Mammary epithelial cell (primary cell): ENCODE results near the gene ZNF827.

Source experiments
- EZH2 ChIP-seq: IDR thresholded peaks from 2 replicates; pipeline ENCODE4 v1.6.1; 2012; ENCODE audit warnings: low read length, inconsistent platforms, borderline replicate concordance
- TF ChIP-seq, protein P1 (sequence below), 2 donors: IDR thresholded peaks in 1 of 2; conservative IDR thresholded peaks in 1 of 2; 2 replicates each; pipeline ENCODE4 v1.5.1; 2011 to 2012; ENCODE audit warnings: inconsistent platforms in 2 of 2, low read length in 2 of 2, mild to moderate bottlenecking in 2 of 2, control low read depth in 1 of 2, low read depth in 1 of 2; ENCODE audit not compliant: insufficient read depth in 1 of 2; ENCODE audit errors: extremely low read depth in 1 of 2

GRCh38 chr4:145786830-145787229 is 151.8 kb downstream of the ZNF827 start:
- TF ChIP-seq, protein P1, sequence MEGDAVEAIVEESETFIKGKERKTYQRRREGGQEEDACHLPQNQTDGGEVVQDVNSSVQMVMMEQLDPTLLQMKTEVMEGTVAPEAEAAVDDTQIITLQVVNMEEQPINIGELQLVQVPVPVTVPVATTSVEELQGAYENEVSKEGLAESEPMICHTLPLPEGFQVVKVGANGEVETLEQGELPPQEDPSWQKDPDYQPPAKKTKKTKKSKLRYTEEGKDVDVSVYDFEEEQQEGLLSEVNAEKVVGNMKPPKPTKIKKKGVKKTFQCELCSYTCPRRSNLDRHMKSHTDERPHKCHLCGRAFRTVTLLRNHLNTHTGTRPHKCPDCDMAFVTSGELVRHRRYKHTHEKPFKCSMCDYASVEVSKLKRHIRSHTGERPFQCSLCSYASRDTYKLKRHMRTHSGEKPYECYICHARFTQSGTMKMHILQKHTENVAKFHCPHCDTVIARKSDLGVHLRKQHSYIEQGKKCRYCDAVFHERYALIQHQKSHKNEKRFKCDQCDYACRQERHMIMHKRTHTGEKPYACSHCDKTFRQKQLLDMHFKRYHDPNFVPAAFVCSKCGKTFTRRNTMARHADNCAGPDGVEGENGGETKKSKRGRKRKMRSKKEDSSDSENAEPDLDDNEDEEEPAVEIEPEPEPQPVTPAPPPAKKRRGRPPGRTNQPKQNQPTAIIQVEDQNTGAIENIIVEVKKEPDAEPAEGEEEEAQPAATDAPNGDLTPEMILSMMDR (conservative IDR thresholded peaks at IDR 0.05 in 1 of 2, IDR thresholded peaks at IDR 0.05 in 1 of 2; ENCODE audit: extremely low read depth in 1 of 2, insufficient read depth in 1 of 2, low read depth in 1 of 2, low read length in 2 of 2): no peak
- TF ChIP-seq EZH2: no peak
